Caco-2 (cell line): ENCODE data around the gene KLHL35. TPM values are rescaled to one million over a fixed set of nuclear protein-coding genes. Genes with fewer than 3 reads are reported as not detected.

Experiments
- BruUV-seq: library from RNA; stranded (reverse); fragments of 400-500 nt; replicated peaks from 2 replicates; lab custom pipeline; 2021; lab: Mats Ljungman, UMichigan
- CTCF ChIA-PET: fragments of 300-600 bp; sonication (Branson Sonifier 250); formaldehyde crosslinking; loops from one replicate; lab custom pipeline; 2022; ENCODE audit warnings: antibody characterized with exemption; lab: Charles Lee
- POLR2A ChIA-PET: fragments of 300-600 bp; sonication (Branson Sonifier 250); formaldehyde crosslinking; loops from one replicate; lab custom pipeline; 2022; ENCODE audit warnings: antibody characterized with exemption; lab: Charles Lee
- DNase-seq, 2 experiments: peaks; one replicate each; pipeline versions ENCODE4 v3.0.0 to v3.0.0-alpha.2; 2020 to 2022
- H3K27me3 ChIP-seq: replicated peaks from 2 replicates; pipeline ENCODE4 v1.6.0; 2011; ENCODE audit warnings: low read length; ENCODE audit not compliant: control insufficient read depth, insufficient read depth
- H3K36me3 ChIP-seq: 2 replicates; pipeline ENCODE4 v1.5.1; 2011; ENCODE audit warnings: low read length; ENCODE audit not compliant: control insufficient read depth, insufficient read depth
- H3K4me1 ChIP-seq: fragments of 250-450 bp; sonication (Bioruptor Pico); 2 replicates; pipeline ENCODE4 v1.5.1; 2020; ENCODE audit warnings: mild to moderate bottlenecking
- H3K4me3 ChIP-seq: 2 replicates; pipeline ENCODE4 v1.5.1; 2011; ENCODE audit warnings: low read depth, mild to moderate bottlenecking, control low read depth, low read length
- H3K9me3 ChIP-seq: fragments of 250-450 bp; sonication (Bioruptor Pico); 2 replicates; pipeline ENCODE4 v1.5.1; 2020; ENCODE audit warnings: mild to moderate bottlenecking, moderate library complexity
- H3K27ac Mint-ChIP-seq: one replicate; pipeline ENCODE4 v1.8.0; 2022; ENCODE audit warnings: mixed read lengths; ENCODE audit not compliant: unreplicated experiment
- H3K27me3 Mint-ChIP-seq: one replicate; pipeline ENCODE4 v1.8.0; 2022; ENCODE audit warnings: mixed read lengths; ENCODE audit not compliant: insufficient read depth, unreplicated experiment
- H3K36me3 Mint-ChIP-seq: one replicate; pipeline ENCODE4 v1.8.0; 2022; ENCODE audit warnings: mild to moderate bottlenecking, mixed read lengths; ENCODE audit not compliant: insufficient read depth, unreplicated experiment
- H3K4me1 Mint-ChIP-seq: one replicate; pipeline ENCODE4 v1.8.0; 2022; ENCODE audit warnings: low read depth, mixed read lengths; ENCODE audit not compliant: unreplicated experiment
- H3K4me3 Mint-ChIP-seq: one replicate; pipeline ENCODE4 v1.8.0; 2022; ENCODE audit warnings: mild to moderate bottlenecking, moderate library complexity, mixed read lengths; ENCODE audit not compliant: unreplicated experiment
- H3K9me3 Mint-ChIP-seq: one replicate; pipeline ENCODE4 v1.8.0; 2022; ENCODE audit warnings: mixed read lengths; ENCODE audit not compliant: unreplicated experiment
- intact Hi-C: fragments of 100-400 bp; cut with micrococcal nuclease; formaldehyde crosslinking; loops from one replicate; pipeline ENCODE4 v1.10.0; 2022; ENCODE audit not compliant: unreplicated experiment
- total RNA-seq: library from RNA; stranded (reverse); gene quantifications from 2 replicates; pipeline ENCODE4 v1.2.3, GENCODE V29; 2022
- TF ChIP-seq, protein P1 (sequence below), 2 experiments: fragments of 200-600 bp in 1 of 2; IDR thresholded peaks; 1 replicate in 1 of 2; 2 replicates in 1 of 2; pipeline versions ENCODE4 v1.5.1 to v1.8.0; 2011 to 2022; ENCODE audit warnings: antibody characterized with exemption in 1 of 2, control low read depth in 1 of 2, inconsistent platforms in 1 of 2, low read depth in 1 of 2, low read length in 1 of 2, mild to moderate bottlenecking in 1 of 2, moderate library complexity in 1 of 2; ENCODE audit not compliant: insufficient read depth in 1 of 2, severe bottlenecking in 1 of 2, unreplicated experiment in 1 of 2

Gene KLHL35
- total RNA-seq, 1 experiment from 2014 or later: 51.4 TPM

DNA sequence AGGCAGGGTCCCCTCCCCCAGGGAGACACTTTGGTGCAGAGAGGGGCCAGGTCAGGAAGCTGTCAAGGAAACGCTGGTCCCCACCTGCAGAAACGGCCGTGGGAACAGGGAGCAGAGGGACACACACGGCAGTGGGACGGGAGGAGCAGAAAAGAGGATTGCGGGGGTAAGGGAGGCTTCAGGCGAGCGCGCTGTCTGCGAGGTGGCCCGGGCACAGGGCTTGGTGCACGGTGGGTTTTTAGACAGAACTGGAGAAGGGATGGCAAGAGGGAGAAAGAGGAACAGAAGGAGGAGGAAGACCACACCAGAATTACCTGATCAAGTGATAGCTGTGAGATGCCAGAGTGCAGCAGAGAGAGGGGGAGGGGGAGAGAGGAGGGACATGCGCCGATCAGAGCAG lies 6.0 kb upstream of the KLHL35 start:
- Mint-ChIP-seq H3K9me3 (no peaks in the 10 kb centered on the region), H3K4me1 (peaks cover 15% of the 10 kb centered on the region), H3K4me3 (no peak overlapping the region), H3K27ac (peak overlapping the region; percentile 9), H3K36me3 (no peaks in the 10 kb centered on the region), H3K27me3 (no peaks in the 10 kb centered on the region)
- no peaks in the 10 kb centered on the region for H3K4me1 ChIP-seq
- intact Hi-C loops: no loop called here
- no peaks in the 10 kb centered on the region for H3K27me3 ChIP-seq
- H3K4me3 ChIP-seq: no peak overlapping the region
- H3K36me3 ChIP-seq: 0 out of 2 replicates have a peak, but pooled peaks cover 2% of the 10 kb centered on the region
- no peak for DNase-seq
- no TSS peak for BruUV-seq
- POLR2A ChIA-PET: interaction anchor here (0.6 kb wide), 1 partner anchor 89 kb away, joined by 7 read pairs; no protein-coding TSS in a partner anchor
- CTCF ChIA-PET: interaction anchor here (1.7 kb wide), 1 partner anchor 12 kb away, joined by 5 read pairs; no protein-coding TSS in a partner anchor
- no peaks in the 10 kb centered on the region for H3K9me3 ChIP-seq
- TF ChIP-seq, protein P1, sequence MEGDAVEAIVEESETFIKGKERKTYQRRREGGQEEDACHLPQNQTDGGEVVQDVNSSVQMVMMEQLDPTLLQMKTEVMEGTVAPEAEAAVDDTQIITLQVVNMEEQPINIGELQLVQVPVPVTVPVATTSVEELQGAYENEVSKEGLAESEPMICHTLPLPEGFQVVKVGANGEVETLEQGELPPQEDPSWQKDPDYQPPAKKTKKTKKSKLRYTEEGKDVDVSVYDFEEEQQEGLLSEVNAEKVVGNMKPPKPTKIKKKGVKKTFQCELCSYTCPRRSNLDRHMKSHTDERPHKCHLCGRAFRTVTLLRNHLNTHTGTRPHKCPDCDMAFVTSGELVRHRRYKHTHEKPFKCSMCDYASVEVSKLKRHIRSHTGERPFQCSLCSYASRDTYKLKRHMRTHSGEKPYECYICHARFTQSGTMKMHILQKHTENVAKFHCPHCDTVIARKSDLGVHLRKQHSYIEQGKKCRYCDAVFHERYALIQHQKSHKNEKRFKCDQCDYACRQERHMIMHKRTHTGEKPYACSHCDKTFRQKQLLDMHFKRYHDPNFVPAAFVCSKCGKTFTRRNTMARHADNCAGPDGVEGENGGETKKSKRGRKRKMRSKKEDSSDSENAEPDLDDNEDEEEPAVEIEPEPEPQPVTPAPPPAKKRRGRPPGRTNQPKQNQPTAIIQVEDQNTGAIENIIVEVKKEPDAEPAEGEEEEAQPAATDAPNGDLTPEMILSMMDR (IDR thresholded peaks at IDR 0.05; ENCODE audit: insufficient read depth in 1 of 2, low read depth in 1 of 2, low read length in 1 of 2, severe bottlenecking in 1 of 2, unreplicated experiment in 1 of 2): no peak

DNA sequence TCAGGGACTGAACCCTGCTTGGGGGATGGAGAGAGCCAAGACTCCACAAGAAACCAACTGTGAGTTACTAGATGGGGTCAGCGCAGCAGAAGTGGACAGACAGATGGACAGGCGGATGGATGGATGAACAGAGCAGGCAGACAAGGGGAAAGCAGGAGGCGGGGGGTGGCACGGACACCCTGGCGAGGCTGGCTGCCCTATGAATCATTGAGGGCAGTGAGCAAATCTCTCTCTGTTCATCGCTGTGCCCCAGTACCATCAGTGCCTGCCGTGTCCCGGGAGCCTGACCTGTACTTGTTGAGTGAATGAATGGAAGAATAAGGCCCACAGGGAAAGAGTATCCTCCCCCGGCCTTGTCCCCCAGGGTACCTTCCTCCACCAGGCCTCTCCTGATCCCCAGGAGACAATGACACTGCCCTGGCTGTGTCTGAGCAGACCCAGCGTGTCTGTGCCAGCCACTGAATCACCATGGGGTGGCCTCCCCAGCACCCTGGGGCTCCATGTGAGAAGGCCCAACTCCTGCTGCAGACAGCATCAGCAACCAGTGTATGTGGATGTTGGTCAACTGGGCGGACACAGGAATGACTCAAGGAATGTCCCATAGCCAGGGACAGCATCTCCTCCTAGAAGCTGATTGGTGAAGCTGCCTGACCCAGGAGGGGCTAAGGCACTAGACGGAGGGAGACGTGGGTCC lies 5.1 kb upstream of the KLHL35 start:
- Mint-ChIP-seq H3K4me3 (no peak overlapping the region), H3K9me3 (no peaks in the 10 kb centered on the region), H3K27me3 (no peaks in the 10 kb centered on the region), H3K27ac (peak overlapping the region; percentile 21), H3K4me1 (peaks cover 15% of the 10 kb centered on the region), H3K36me3 (no peaks in the 10 kb centered on the region)
- H3K4me3 ChIP-seq: no peak overlapping the region
- H3K36me3 ChIP-seq: 0 out of 2 replicates have a peak, but pooled peaks cover 2% of the 10 kb centered on the region
- BruUV-seq: no TSS peak
- H3K9me3 ChIP-seq: no peaks in the 10 kb centered on the region
- no peaks in the 10 kb centered on the region for H3K4me1 ChIP-seq
- ChIA-PET CTCF (no interaction called here), POLR2A (interaction anchor here (0.6 kb wide), 1 partner anchor 90 kb away, joined by 7 read pairs; no protein-coding TSS in a partner anchor)
- DNase-seq: no peak
- TF ChIP-seq, protein P1 (IDR thresholded peaks at IDR 0.05; ENCODE audit: insufficient read depth in 1 of 2, low read depth in 1 of 2, low read length in 1 of 2, severe bottlenecking in 1 of 2, unreplicated experiment in 1 of 2): no peak
- H3K27me3 ChIP-seq: no peaks in the 10 kb centered on the region
- intact Hi-C loops: no loop called here

DNA sequence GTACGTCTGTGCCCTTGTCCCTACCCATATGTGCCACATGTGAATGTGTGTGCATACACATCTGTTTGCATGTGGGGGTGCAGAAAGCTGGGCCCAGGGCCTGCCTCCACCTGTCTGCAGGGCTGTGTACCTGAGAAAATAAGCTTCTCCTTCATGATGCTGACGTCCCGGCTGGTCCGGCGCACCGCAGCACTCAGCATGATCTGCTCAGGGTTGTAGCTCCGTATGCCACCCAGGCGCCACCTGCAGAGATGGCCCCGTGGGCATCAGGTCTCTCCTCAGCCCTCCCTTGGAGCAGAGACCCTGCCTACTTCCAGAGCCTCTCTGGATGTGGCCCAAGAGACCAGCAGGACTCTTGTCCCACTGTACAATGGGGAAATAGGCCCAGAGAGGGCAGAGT lies 3.8 kb upstream of the KLHL35 start:
- Histone ChIP-seq H3K36me3 (0 out of 2 replicates have a peak, but pooled peaks cover 2% of the 10 kb centered on the region), H3K27me3 (no peaks in the 10 kb centered on the region), H3K4me3 (no peak overlapping the region), H3K9me3 (no peaks in the 10 kb centered on the region), H3K4me1 (no peaks in the 10 kb centered on the region)
- H3K36me3 Mint-ChIP-seq: no peaks in the 10 kb centered on the region
- DNase-seq: no peak
- ChIA-PET CTCF (interaction anchor here (0.6 to 0.9 kb wide), 3 partner anchors 14 to 48 kb away, joined by 5 to 6 read pairs (median 5); no protein-coding TSS in a partner anchor), POLR2A (interaction anchor here (0.6 to 1.0 kb wide), 2 partner anchors 14 to 25 kb away, joined by 3 to 4 read pairs; no protein-coding TSS in a partner anchor)
- H3K27me3 Mint-ChIP-seq: no peaks in the 10 kb centered on the region
- peaks cover 15% of the 10 kb centered on the region for H3K4me1 Mint-ChIP-seq
- no TSS peak for BruUV-seq
- no peak overlapping the region for H3K4me3 Mint-ChIP-seq
- no peaks in the 10 kb centered on the region for H3K9me3 Mint-ChIP-seq
- intact Hi-C loops: no loop called here
- H3K27ac Mint-ChIP-seq: no peak overlapping the region
- TF ChIP-seq, protein P1 (IDR thresholded peaks at IDR 0.05; ENCODE audit: insufficient read depth in 1 of 2, low read depth in 1 of 2, low read length in 1 of 2, severe bottlenecking in 1 of 2, unreplicated experiment in 1 of 2): no peak
